ENCODE data around the gene NEUROG1.

GRCh38 chr5:135537271-135537670 lies 1.5 kb upstream of the NEUROG1 start:
- no peak for TF ChIP-seq POLR2A (IDR thresholded peaks at IDR 0.05)
- TF ChIP-seq CTCF (IDR thresholded peaks at IDR 0.05): no peak

Data from thyroid gland (tissue), 4 donors.